ENCODE results near the gene SPPL2B.
"Not testable (repeated sequence)": the region's sequence is repeated elsewhere in the genome, so short reads cannot be mapped to it uniquely, and the experiment has no call there.

The SPPL2B gene

GRCh38 chr19:2338751-2339643 lies 10.5 kb downstream of the SPPL2B start:
- DNase-seq, result no peak

DNA sequence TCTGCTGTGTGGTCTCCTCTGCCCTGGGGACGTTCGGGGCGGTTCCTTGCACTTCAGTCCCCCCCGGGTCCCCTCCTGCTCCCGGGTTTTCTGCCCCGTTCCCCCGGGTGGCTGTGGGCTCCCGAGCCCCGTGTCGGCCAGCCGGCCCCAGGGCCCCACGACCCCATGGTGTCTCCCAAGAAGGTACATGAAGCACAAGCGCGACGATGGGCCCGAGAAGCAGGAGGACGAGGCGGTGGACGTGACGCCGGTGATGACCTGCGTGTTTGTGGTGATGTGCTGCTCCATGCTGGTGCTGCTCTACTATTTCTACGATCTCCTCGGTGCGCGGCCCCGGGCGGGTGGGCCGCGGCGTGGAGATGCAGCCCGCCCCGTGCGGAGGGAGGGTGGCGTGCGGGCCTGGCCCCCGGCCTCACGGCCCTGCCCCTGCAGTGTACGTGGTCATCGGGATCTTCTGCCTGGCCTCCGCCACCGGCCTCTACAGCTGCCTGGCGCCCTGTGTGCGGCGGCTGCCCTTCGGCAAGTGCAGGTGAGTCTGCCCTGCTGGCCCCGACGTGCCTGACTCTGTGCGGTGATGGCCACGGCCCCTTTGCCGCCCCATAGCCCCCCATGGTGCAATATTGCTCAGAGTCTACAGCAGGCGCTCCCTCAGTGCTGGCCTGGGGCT lies 11.3 kb downstream of the SPPL2B start:
- DNase-seq, result no peak

DNA sequence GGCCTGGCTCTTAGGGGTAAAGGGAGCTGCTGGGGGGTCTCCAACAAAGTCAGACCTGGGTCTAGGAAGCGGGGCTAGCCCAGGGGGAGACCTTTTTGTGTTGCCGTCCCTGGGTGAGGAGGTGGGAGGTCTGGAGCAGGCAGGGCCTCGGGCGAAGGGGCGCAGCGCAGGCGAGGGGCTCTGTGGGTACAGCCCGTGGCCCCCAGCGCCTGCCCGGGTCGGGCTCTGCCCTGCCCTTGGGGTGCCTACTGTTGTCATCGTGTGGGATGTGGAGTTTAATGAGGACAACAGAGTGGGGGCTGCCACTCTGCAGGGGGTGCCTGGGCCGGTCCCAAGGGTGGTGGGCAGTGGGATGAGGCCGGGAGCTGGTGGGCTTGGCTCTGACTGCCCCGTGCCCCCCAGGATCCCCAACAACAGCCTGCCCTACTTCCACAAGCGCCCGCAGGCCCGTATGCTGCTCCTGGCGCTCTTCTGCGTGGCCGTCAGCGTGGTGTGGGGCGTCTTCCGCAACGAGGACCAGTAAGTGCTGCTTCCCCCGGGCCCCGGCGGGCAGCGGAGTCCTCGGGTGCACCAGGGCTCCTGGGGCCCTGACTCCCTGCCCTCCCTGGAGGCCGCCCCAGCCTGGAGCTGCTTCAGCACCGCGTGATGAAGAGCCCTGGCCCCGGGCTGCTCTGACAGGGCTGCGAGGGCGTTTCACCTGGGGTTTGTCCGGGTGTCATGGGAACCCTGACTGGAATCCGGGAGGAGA lies 12.2 kb downstream of the SPPL2B start:
- no peak for DNase-seq

DNA sequence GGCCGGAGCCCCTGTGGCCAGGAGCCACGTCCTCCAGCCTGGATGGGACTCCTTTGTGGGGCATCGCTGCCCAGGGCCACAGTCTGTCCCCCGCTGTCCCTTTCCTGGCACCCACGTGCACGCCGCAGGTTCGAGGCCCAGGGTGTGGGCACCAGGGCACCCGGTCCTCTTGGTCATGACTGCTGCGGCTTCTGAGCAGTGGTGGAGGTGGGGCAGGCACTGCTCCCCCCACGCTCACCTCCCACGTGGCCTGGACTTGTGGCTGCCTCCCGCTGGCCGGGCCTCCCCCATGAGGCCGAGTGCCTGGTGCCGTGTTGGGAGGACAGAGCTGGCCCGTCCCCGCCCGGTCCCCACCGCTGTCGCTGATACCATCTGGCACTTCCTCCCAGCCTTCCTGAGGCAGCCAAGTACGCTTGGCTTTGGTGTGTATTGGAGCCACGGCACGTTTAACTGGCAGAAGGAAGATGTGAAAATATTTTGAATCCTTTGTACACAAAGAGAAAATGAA lies 12.8 kb downstream of the SPPL2B start:
- no peak for DNase-seq

DNA sequence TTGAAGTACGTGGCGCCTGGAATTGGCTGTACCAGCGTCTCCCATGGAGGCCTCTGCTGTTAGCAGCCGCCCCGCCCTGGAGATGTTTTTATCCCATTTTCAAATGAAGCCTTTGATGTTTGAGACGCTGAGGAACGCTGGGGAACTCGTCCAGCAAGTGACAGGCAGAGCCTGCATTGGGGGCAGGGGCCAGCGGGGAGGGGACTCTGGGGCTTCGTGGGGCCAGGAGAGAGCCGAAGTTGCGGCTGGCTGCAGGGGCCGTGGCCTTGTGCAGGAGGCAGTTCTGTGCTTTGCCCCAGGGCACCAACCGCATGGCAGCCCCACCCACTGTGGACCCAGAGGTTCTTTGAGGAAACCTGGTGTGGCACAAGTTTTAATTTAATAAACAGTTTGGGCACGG lies 13.5 kb downstream of the SPPL2B start:
- no peak for DNase-seq

- no peak for DNase-seq
Measured at GRCh38 chr19:2342656-2343288, 14.3 kb downstream of the SPPL2B start.

- no peak for DNase-seq
Measured at GRCh38 chr19:2343289-2343982, 15.0 kb downstream of the SPPL2B start.

DNA sequence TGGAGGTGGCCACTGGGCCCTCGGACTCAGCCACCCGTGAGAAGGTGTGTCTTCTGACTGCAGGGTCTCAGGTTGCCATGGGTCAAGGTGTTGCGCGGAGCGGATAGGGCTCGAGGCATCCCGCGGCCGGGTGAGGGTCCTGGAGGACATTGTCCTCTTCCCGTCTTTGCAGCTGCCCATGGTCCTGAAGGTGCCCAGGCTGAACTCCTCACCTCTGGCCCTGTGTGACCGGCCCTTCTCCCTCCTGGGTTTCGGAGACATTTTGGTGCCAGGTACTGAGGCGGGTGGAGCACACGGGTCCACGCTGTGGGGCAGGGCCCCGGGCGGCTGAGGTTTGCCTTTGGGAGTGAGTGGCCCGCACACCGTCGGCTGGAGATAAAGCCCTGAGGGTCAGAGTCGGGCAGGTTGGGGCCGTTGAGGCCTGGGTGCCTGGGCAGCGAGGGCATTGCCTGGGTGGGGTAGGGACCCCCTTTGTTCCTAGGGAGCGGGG lies 15.9 kb downstream of the SPPL2B start:
- no peak for DNase-seq

- DNase-seq, result no peak
Measured at GRCh38 chr19:2345076-2345475, 16.6 kb downstream of the SPPL2B start.

DNA sequence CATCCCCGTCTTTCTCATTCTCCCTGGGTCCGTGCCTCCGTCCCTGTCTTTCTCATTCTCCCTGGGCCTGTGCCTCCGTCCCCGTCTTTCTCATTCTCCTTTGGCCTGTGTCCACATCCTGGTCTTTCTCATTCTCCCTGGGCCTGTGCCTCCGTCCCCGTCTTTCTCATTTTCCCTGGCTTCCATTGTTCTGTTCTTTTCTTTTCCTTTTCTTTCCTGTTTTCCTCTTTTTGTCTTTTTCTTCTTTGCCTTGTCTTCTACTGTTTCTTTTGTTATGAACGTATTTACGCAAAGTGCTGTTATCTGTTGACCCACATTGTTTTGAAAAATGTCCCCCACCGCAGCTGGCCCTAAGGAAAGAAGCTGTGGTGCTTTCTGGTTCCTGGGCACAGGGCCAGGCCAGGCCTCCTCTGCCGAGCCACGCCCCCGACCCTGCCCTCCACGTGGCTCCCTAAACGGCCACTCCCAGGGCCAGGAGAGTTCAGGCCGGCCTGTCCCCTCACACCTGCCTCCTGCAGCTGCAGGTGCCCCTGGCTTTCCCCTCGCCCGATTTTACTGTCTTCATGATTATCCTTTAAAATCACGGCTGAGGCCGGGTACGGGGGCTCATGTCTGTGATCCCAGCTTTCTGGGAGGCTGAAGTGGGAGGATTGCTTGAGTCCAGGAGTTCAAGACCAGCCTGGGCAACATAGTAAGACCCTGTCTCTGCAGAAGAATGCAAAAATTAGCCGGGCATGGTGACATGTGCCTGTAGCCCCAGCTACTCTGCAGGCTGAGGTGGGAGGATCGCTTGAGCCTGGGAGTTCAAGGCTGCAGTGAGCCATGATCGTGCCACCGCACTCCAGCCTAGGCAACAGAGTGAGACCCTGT lies 17.5 kb downstream of the SPPL2B start:
- no peak for DNase-seq

- not testable (repeated sequence) for DNase-seq
Measured at GRCh38 chr19:2349818-2350217, 21.3 kb downstream of the SPPL2B start.

DNA sequence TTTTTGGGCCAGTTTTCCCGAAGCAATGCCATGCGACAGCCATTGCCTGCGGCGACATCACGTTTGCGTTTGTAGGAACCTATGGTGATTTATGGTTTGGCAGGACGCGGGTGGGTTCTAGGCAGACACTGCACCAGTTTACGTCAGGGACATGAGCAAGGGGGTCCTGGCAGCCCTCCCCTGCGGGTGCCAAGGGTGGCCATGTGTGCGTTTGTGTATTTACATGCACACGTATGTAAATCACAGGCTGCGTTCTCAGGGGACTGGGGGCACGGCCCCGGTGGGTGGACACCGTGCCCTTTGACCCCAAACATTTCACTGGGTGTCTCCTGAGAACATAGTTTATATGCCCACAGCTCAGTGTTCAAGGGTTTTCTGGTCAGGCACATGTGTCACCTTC lies 22.2 kb downstream of the SPPL2B start:
- no peak for DNase-seq

GRCh38 chr19:2351591-2351990 lies 23.1 kb downstream of the SPPL2B start:
- DNase-seq, result no peak

DNA sequence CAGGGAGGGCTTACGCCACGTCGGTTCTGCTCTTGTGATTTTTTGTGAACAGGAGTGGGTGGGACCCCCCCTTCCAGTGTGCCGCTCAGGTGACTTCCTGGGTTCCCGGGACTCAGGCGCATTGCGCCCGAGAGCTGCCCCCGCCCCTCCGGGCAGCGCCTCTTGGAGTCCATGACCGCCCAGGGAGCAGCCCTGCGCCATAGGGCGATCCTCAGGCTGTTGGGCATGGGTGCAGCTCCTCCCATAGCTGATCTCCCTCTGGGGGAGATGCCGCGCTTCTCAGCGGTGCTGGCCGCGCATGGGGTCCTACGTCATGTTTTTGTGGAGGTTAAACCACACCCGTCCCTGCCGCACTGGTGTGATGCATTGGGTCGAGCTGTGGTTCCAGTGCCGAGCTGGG lies 23.6 kb downstream of the SPPL2B start:
- DNase-seq, result no peak

- no peak for DNase-seq
Measured at GRCh38 chr19:2353159-2353886, 24.8 kb downstream of the SPPL2B start.

DNA sequence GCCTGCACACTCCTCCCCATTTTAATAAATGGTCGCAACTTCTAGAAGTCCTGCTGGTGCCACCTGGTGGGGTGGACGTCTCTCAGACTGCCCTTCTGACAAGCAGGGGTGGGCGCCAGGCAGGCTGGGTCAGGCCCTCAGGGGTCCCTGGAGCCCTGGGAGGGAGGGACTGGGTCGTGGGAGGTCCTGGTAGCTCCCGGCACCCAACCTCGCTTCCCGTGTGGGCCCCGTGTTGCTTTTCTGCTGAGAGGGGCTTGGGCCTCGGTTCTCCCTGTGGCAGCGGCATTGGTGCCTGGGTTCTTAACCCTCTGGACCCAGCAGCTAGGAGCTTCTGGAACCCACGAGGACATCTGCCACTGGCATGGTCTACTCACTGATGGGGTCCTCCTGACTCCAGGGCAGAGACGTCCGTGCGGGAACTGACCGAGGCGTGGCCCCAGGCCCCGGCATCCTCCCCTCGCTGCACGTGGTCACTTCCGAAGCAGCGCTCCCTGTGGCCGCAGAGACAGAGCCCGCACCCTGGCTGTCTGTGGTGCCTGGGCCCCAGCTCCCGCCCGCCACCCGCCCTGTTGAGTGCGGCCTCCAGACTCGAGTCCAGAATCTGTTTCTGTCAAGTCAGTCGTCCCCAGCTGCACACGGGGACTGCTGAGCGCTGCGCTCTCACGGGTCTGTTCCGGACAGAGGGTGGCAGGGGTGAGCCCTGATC lies 25.6 kb downstream of the SPPL2B start:
- DNase-seq, result no peak

DNA sequence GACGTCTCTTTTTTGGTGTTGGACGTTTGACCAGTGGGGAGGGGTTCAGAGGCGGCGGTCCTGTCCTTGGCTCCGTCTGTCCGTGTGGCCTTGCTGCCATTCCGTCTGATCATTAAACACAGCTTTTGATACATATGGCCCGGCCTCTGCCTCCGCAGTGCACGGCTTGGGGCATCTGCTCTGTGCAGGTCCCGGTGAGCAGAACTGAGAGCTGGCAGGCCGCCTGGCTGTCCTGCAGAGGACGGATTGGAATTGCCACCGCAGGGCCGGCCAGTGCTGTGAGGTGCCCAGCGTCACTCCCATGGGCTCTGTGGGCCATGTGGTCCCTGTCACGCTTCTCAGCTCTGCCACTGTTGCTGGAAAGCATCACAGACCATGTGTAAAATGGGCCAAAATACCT lies 26.2 kb downstream of the SPPL2B start:
- DNase-seq, result no peak

DNA sequence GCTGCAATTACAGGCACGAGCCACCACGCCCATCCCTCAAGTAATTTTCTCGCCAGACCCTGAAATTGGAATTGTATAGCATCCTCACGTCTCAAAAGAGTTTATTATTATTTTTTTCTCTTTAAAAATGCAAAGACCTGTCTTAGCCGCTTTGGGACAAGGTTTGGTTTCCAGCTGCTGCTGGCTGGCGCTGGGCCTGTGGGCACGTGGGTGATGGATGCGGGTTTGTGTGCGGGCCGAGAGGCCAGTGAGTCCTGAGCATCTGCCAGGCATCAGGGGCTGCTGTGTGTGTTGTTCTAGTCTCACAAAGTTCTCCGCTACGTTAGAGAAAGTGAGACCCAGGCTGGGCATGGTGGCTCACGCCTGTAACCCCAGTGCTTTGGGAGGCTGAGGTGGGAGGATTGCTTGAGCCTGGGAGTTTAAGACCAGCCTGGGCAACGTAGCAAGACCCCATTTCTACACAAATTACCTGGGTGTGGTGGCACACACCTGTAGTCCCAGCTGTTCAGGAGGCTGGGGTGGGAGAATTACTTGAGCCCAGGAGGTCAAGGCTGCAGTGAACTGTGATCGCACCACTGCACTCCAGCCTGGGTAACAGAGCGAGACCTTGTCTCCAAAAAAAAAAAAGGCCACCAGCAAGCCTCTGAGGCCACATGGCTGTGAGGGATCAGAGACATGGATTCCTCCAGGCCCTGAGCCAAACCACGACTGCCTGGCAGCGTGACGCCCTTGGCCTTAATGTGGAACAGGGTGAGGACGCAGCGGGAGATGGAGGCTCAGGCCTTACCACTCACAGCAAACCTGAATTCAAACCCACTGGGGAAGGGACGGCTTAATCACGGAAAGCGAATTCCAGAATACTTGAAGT lies 26.9 kb downstream of the SPPL2B start:
- no peak for DNase-seq

All from stimulated activated CD4-positive, alpha-beta T cell treated with anti-CD3 and anti-CD28 coated beads, Interleukin-4, amount 100 ng/mL, for 24 hours (primary cell).